Spleen (tissue), 11 donors: ENCODE data around the gene MAN1C1. TPM values are rescaled to one million over a fixed set of nuclear protein-coding genes. Genes with fewer than 3 reads are reported as not detected.

Experiments
- DNase-seq: peaks from one replicate; pipeline ENCODE4 v3.0.0-alpha.2; 2020
- H3K27ac ChIP-seq, 8 donors: fragments of 200-600 bp; sonication (generic) in 7 of 8; 1 replicate in 4 of 8; 2 replicates in 4 of 8; pipeline versions ENCODE4 v1.5.0 to v1.8.0; 2016 to 2021; ENCODE audit warnings: inconsistent platforms in 4 of 8, mild to moderate bottlenecking in 4 of 8, moderate library complexity in 1 of 8
- H3K27me3 ChIP-seq, 7 donors: fragments of 200-600 bp; sonication (generic) in 6 of 7; replicated peaks in 1 of 7; 1 replicate in 4 of 7; 2 replicates in 3 of 7; pipeline versions ENCODE4 v1.5.0 to v1.8.0; 2016 to 2021; ENCODE audit warnings: inconsistent platforms in 3 of 7, mild to moderate bottlenecking in 1 of 7
- H3K36me3 ChIP-seq, 6 donors: fragments of 200-600 bp; sonication (generic) in 5 of 6; 1 replicate in 4 of 6; 2 replicates in 2 of 6; pipeline versions ENCODE4 v1.5.0 to v1.8.0; 2016 to 2021; ENCODE audit warnings: inconsistent platforms in 2 of 6
- H3K4me1 ChIP-seq, 6 donors: fragments of 200-600 bp; sonication (generic) in 5 of 6; 1 replicate in 3 of 6; 2 replicates in 3 of 6; pipeline versions ENCODE4 v1.5.0 to v1.8.0; 2016 to 2021; ENCODE audit warnings: inconsistent platforms in 3 of 6
- H3K4me3 ChIP-seq, 8 donors: fragments of 200-600 bp; sonication (generic) in 7 of 8; 1 replicate in 4 of 8; 2 replicates in 4 of 8; pipeline versions ENCODE4 v1.5.0 to v1.8.0; 2016 to 2021; ENCODE audit warnings: inconsistent platforms in 4 of 8, mild to moderate bottlenecking in 4 of 8, moderate library complexity in 2 of 8
- H3K9me3 ChIP-seq, 8 donors: fragments of 200-600 bp; sonication (generic) in 7 of 8; 1 replicate in 4 of 8; 2 replicates in 4 of 8; pipeline versions ENCODE4 v1.5.0 to v1.8.0; 2016 to 2021; ENCODE audit warnings: inconsistent platforms in 4 of 8
- CTCF ChIP-seq, 11 experiments: fragments of 200-600 bp in 7 of 11; fragments of 450-650 bp in 4 of 11; sonication (generic) in 4 of 11; IDR thresholded peaks in 8 of 11; conservative IDR thresholded peaks in 3 of 11; 1 replicate in 7 of 11; 2 replicates in 4 of 11; pipeline versions ENCODE4 v1.4.0 to v1.8.0; 2016 to 2021; ENCODE audit warnings: antibody characterized with exemption in 11 of 11, inconsistent platforms in 4 of 11, mild to moderate bottlenecking in 1 of 11
- POLR2A ChIP-seq, 3 donors: fragments of 450-650 bp; IDR thresholded peaks; one replicate each; pipeline ENCODE4 v1.5.1; 2017; ENCODE audit warnings: antibody characterized with exemption in 3 of 3, mild to moderate bottlenecking in 1 of 3
- POLR2AphosphoS5 ChIP-seq, 3 donors: sonication (generic); formaldehyde crosslinking; IDR thresholded peaks; one replicate each; pipeline ENCODE4 v1.5.1; 2017; ENCODE audit warnings: antibody characterized with exemption in 3 of 3
- WGBS, 5 donors: extraction: QIAGEN DNeasy Blood & Tissue Kit in 3 of 5; methylation state at CpG; one replicate each; pipeline versions ENCODE4 v1.1.5 to v1.1.7; 2013 to 2018; 5-methylcytosine and 5-hydroxymethylcytosine counted together
- intact Hi-C: fragments of 100-400 bp; cut with DNase I; formaldehyde crosslinking; loops from one replicate; pipeline ENCODE4 v1.15.0; 2023; ENCODE audit warnings: low total_unique reads
- polyA plus RNA-seq, 3 donors: library from polyadenylated mRNA; stranded (reverse); fragments of 200-250 nt; gene quantifications; one replicate each; pipeline ENCODE4 v1.2.1, GENCODE V29; 2013
- total RNA-seq, 7 donors: library from RNA; depleted of rRNA in 3 of 7; stranded (reverse); fragments of >200 nt in 3 of 7; fragmentation: NEBNext Ultra II Directional in 4 of 7; extraction: Animal tissue kit (Norgen Biotek cat#: 25700) in 4 of 7; gene quantifications; one replicate each; pipeline versions ENCODE4 v1.1.0 to v1.2.1, GENCODE V29; 2016 to 2021
- donor health status: healthy with polysubstance abuse.
- donor health status: DM: no; HTN: no; CAD: no; lungs with moderate emphysema.
- donor health status: DM: no; HTN: no; CAD: no.
- donor health status: Bipolar disorder and iron deficiency.
- donor health status: healthy.
- donor health status: DM: no; HTN: no; CAD: no.
- donor health status: DM: yes; HTN: yes; CAD: no.

Gene MAN1C1
- total and polyA plus RNA-seq, 10 donors, result 4.6 to 54.3 (median 41.1) TPM

GRCh38 chr1:25802915-25803314 is 186.3 kb downstream of the MAN1C1 start:
- H3K4me1 ChIP-seq, result peaks cover 20 to 94% (median 80%) of the 10 kb centered on the region in 6 donors

GRCh38 chr1:25803368-25803767 is 186.8 kb downstream of the MAN1C1 start:
- Histone ChIP-seq H3K4me1 (peaks cover 20 to 94% (median 82%) of the 10 kb centered on the region in 6 donors), H3K27me3 (no peaks in the 10 kb centered on the region), H3K36me3 (peaks cover 0 to 37% (median 0%) of the 10 kb centered on the region in 6 donors), H3K4me3 (no peak overlapping the region), H3K27ac (no peak overlapping the region), H3K9me3 (no peaks in the 10 kb centered on the region)
- no peak for DNase-seq
- intact Hi-C loops, result loop anchor here (5.0 to 10.0 kb wide), 2 partner anchors 191 to 279 kb away; no protein-coding TSS in a partner anchor
- WGBS, 5 donors, result 76 to 93% (median 89%) methylated on average over 1 of the region's 1 CpG
- TF ChIP-seq POLR2AphosphoS5 (IDR thresholded peaks at IDR 0.05) (no peak), POLR2A (IDR thresholded peaks at IDR 0.05) (no peak)

More at GRCh38 chr1:25802915-25803314, 186.3 kb downstream of the MAN1C1 start:
- WGBS, 5 donors, result 54 to 70% (median 55%) methylated on average over 5 to 6 of the region's 6 CpGs
- Histone ChIP-seq H3K9me3 (no peaks in the 10 kb centered on the region), H3K4me3 (no peak overlapping the region), H3K36me3 (peaks cover 0 to 32% (median 0%) of the 10 kb centered on the region in 6 donors), H3K27me3 (no peaks in the 10 kb centered on the region), H3K27ac (peak overlapping the region in 1 of 8 donors; percentile 46)
- no peak for DNase-seq
- intact Hi-C loops, result loop anchor here (5.0 to 10.0 kb wide), 2 partner anchors 191 to 278 kb away; no protein-coding TSS in a partner anchor
- no peak for TF ChIP-seq CTCF (IDR thresholded peaks at IDR 0.05 in 8 of 11, conservative IDR thresholded peaks at IDR 0.05 in 3 of 11)
- no peak for TF ChIP-seq POLR2AphosphoS5 (IDR thresholded peaks at IDR 0.05)
- no peak for TF ChIP-seq POLR2A (IDR thresholded peaks at IDR 0.05)

GRCh38 chr1:25804244-25804963 is 187.8 kb downstream of the MAN1C1 start:
- peaks cover 0 to 47% (median 9%) of the 10 kb centered on the region in 6 donors for H3K36me3 ChIP-seq
- TF ChIP-seq POLR2A (IDR thresholded peaks at IDR 0.05), result no peak
- TF ChIP-seq POLR2AphosphoS5 (IDR thresholded peaks at IDR 0.05), result no peak
- TF ChIP-seq CTCF (IDR thresholded peaks at IDR 0.05 in 8 of 11, conservative IDR thresholded peaks at IDR 0.05 in 3 of 11), result no peak
- no peak overlapping the region for H3K4me3 ChIP-seq
- peak overlapping the region in 4 of 8 donors; percentile 57 to 72 (median 69) for H3K27ac ChIP-seq
- H3K4me1 ChIP-seq, result peaks cover 19 to 95% (median 83%) of the 10 kb centered on the region in 6 donors
- no peak for DNase-seq
- H3K27me3 ChIP-seq, result no peaks in the 10 kb centered on the region
- H3K9me3 ChIP-seq, result no peaks in the 10 kb centered on the region
- intact Hi-C loops, result loop anchor here (5.0 to 10.0 kb wide), 2 partner anchors 192 to 280 kb away; no protein-coding TSS in a partner anchor
- WGBS, 5 donors, result 55 to 83% (median 70%) methylated on average over 10 of the region's 10 CpGs

- 79 to 90% (median 85%) methylated on average over 14 to 15 of the region's 15 CpGs for WGBS, 5 donors
- Histone ChIP-seq H3K27ac (peak overlapping the region; percentile 9 to 72 (median 58)), H3K9me3 (no peaks in the 10 kb centered on the region), H3K36me3 (peaks cover 0 to 55% (median 13%) of the 10 kb centered on the region in 6 donors), H3K4me1 (peaks cover 22 to 99% (median 87%) of the 10 kb centered on the region in 6 donors), H3K27me3 (no peaks in the 10 kb centered on the region), H3K4me3 (no peak overlapping the region)
- intact Hi-C loops, result loop anchor here (5.0 to 10.0 kb wide), 2 partner anchors 193 to 280 kb away; no protein-coding TSS in a partner anchor
- DNase-seq, result peak; percentile 52
- TF ChIP-seq POLR2AphosphoS5 (IDR thresholded peaks at IDR 0.05) (no peak), POLR2A (IDR thresholded peaks at IDR 0.05) (no peak), CTCF (IDR thresholded peaks at IDR 0.05 in 8 of 11, conservative IDR thresholded peaks at IDR 0.05 in 3 of 11) (no peak)
These were observed 188.6 kb downstream of the MAN1C1 start for GRCh38 chr1:25804964-25805862.
